Transverse colon (tissue), 4 donors: ENCODE results near the gene LRRN1. TPM values are rescaled to one million over a fixed set of nuclear protein-coding genes. Genes with fewer than 3 reads are reported as not detected.

Experiments used
- DNase-seq: peaks from one replicate; pipeline ENCODE4 v3.0.0-alpha.2; 2019
- H3K27ac ChIP-seq, 4 donors: fragments of 200-600 bp; sonication (generic); 2 replicates each; pipeline ENCODE4 v1.5.1; 2016 to 2018; ENCODE audit warnings: inconsistent platforms in 4 of 4
- H3K27me3 ChIP-seq: fragments of 200-600 bp; sonication (generic); 2 replicates; pipeline ENCODE4 v1.5.1; 2017; ENCODE audit warnings: inconsistent platforms
- H3K36me3 ChIP-seq, 4 donors: fragments of 200-600 bp; sonication (generic); 2 replicates each; pipeline ENCODE4 v1.5.1; 2017 to 2019; ENCODE audit warnings: inconsistent platforms in 4 of 4
- H3K4me1 ChIP-seq, 4 donors: fragments of 200-600 bp; sonication (generic); 2 replicates each; pipeline ENCODE4 v1.5.1; 2017 to 2020; ENCODE audit warnings: inconsistent platforms in 4 of 4
- H3K4me3 ChIP-seq, 4 donors: fragments of 200-600 bp; sonication (generic); 1 replicate in 1 of 4; 2 replicates in 3 of 4; pipeline versions ENCODE4 v1.5.1 to v1.6.1; 2017 to 2019; ENCODE audit warnings: inconsistent platforms in 4 of 4
- H3K9me3 ChIP-seq, 2 donors: fragments of 200-600 bp; sonication (generic); 2 replicates each; pipeline ENCODE4 v1.5.1; 2017 to 2019; ENCODE audit warnings: inconsistent platforms in 2 of 2
- EP300 ChIP-seq: sonication (generic); formaldehyde crosslinking; IDR thresholded peaks from one replicate; pipeline ENCODE4 v1.6.1; 2017; ENCODE audit warnings: antibody characterized with exemption, low read depth
- POLR2A ChIP-seq: fragments of 450-650 bp; IDR thresholded peaks from one replicate; pipeline ENCODE4 v1.6.1; 2016; ENCODE audit warnings: antibody characterized with exemption, mild to moderate bottlenecking, moderate library complexity
- POLR2AphosphoS5 ChIP-seq, 3 donors: sonication (generic); formaldehyde crosslinking; IDR thresholded peaks; one replicate each; pipeline ENCODE4 v1.6.1; 2016; ENCODE audit warnings: antibody characterized with exemption in 3 of 3
- WGBS, 2 donors: methylation state at CpG; one replicate each; pipeline ENCODE4 v1.1.5; 2018; ENCODE audit warnings: low coverage in 1 of 2; 5-methylcytosine and 5-hydroxymethylcytosine counted together
- in situ Hi-C, 4 donors: fragments of 200-750 bp; cut with MboI; loops; one replicate each; pipeline versions ENCODE4 v1.15.0 to v1.15.1; 2017; ENCODE audit warnings: low sequenced_read_pairs in 3 of 4, low pct_ligation_motif_present in 1 of 4, low pct_unique_long_range_greater_than_20kb in 1 of 4
- intact Hi-C: fragments of 100-400 bp; cut with DNase I; formaldehyde crosslinking; loops from one replicate; pipeline ENCODE4 v1.15.1; 2023; ENCODE audit warnings: low total_unique reads
- total RNA-seq, 4 donors: library from RNA; depleted of rRNA; stranded (reverse); fragments of >200 nt; gene quantifications; one replicate each; pipeline ENCODE4 v1.1.0, GENCODE V29; 2016
- TF ChIP-seq, protein P1 (sequence below), 5 experiments: fragments of 200-600 bp in 3 of 5; fragments of 450-650 bp in 2 of 5; sonication (generic) in 3 of 5; IDR thresholded peaks; 1 replicate in 2 of 5; 2 replicates in 3 of 5; pipeline ENCODE4 v1.5.1; 2016 to 2017; ENCODE audit warnings: antibody characterized with exemption in 5 of 5, inconsistent platforms in 3 of 5, mild to moderate bottlenecking in 2 of 5, moderate library complexity in 1 of 5

The LRRN1 gene
- total RNA-seq, 4 donors from 2014 or later = 0.32 to 0.55 TPM; not detected in 2

GRCh38 chr3:3806092-3806491 lies 6.9 kb downstream of the LRRN1 start:
- H3K4me3 ChIP-seq = no peak overlapping the region
- peaks cover 30% of the 10 kb centered on the region for H3K27me3 ChIP-seq
- no peaks in the 10 kb centered on the region for H3K36me3 ChIP-seq
- intact Hi-C loops (no loop called here), in situ Hi-C loops (no loop called here)
- DNase-seq = no peak
- no peaks in the 10 kb centered on the region for H3K9me3 ChIP-seq
- no peak overlapping the region for H3K27ac ChIP-seq
- H3K4me1 ChIP-seq = peaks cover 0 to 4% (median 2%) of the 10 kb centered on the region in 4 donors
- TF ChIP-seq EP300 (no peak), POLR2A (no peak), POLR2AphosphoS5 (IDR thresholded peaks at IDR 0.05) (no peak)
- TF ChIP-seq, protein P1, sequence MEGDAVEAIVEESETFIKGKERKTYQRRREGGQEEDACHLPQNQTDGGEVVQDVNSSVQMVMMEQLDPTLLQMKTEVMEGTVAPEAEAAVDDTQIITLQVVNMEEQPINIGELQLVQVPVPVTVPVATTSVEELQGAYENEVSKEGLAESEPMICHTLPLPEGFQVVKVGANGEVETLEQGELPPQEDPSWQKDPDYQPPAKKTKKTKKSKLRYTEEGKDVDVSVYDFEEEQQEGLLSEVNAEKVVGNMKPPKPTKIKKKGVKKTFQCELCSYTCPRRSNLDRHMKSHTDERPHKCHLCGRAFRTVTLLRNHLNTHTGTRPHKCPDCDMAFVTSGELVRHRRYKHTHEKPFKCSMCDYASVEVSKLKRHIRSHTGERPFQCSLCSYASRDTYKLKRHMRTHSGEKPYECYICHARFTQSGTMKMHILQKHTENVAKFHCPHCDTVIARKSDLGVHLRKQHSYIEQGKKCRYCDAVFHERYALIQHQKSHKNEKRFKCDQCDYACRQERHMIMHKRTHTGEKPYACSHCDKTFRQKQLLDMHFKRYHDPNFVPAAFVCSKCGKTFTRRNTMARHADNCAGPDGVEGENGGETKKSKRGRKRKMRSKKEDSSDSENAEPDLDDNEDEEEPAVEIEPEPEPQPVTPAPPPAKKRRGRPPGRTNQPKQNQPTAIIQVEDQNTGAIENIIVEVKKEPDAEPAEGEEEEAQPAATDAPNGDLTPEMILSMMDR (IDR thresholded peaks at IDR 0.05) = no peak
- WGBS, 2 donors = 74 to 90% methylated on average over 2 to 7 of the region's 7 CpGs

DNA sequence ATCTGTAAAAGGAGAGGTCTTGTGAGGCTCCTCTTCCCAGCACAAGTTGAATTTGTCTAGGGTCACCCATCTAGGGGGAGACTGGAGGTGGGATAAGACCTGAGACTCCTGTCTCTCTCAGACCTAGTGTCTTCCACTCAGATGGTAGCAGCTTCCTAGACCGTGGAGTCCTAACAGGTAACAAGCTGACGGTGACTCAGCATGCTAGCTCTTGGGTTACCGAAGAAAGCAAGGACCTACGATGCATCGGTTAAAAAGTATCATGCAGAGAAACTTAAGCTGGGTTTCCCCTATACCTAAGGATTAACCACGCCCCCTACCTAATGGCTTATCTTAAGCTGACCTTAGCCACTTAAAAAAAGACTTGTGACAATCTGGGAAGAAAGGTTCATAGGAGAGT lies 7.6 kb downstream of the LRRN1 start:
- Histone ChIP-seq H3K27ac (no peak overlapping the region), H3K27me3 (peaks cover 22% of the 10 kb centered on the region), H3K36me3 (no peaks in the 10 kb centered on the region), H3K4me3 (no peak overlapping the region), H3K4me1 (no peaks in the 10 kb centered on the region), H3K9me3 (no peaks in the 10 kb centered on the region)
- WGBS, 2 donors = 76 to 93% methylated on average over 2 to 6 of the region's 6 CpGs
- DNase-seq = no peak
- no peak for TF ChIP-seq EP300
- TF ChIP-seq, protein P1 (IDR thresholded peaks at IDR 0.05) = no peak
- TF ChIP-seq POLR2AphosphoS5 (IDR thresholded peaks at IDR 0.05) = no peak
- intact Hi-C loops (no loop called here), in situ Hi-C loops (no loop called here)

- H3K9me3 ChIP-seq = no peaks in the 10 kb centered on the region
- H3K27me3 ChIP-seq = no peaks in the 10 kb centered on the region
- TF ChIP-seq POLR2A (no peak), POLR2AphosphoS5 (IDR thresholded peaks at IDR 0.05) (no peak), EP300 (no peak)
- TF ChIP-seq, protein P1 (IDR thresholded peaks at IDR 0.05) = no peak
- in situ Hi-C loops = no loop called here
- no peak for DNase-seq
- H3K27ac ChIP-seq = no peak overlapping the region
- intact Hi-C loops = no loop called here
- H3K4me1 ChIP-seq = no peaks in the 10 kb centered on the region
- 90 to 92% methylated on average over 3 to 5 of the region's 5 CpGs for WGBS, 2 donors
- H3K4me3 ChIP-seq = no peak overlapping the region
- no peaks in the 10 kb centered on the region for H3K36me3 ChIP-seq
Observed at GRCh38 chr3:3813013-3813412, 13.8 kb downstream of the LRRN1 start.

- Histone ChIP-seq H3K4me3 (no peak overlapping the region), H3K36me3 (no peaks in the 10 kb centered on the region), H3K27me3 (no peaks in the 10 kb centered on the region), H3K27ac (no peak overlapping the region), H3K9me3 (no peaks in the 10 kb centered on the region), H3K4me1 (no peaks in the 10 kb centered on the region)
- intact Hi-C loops = no loop called here
- in situ Hi-C loops = no loop called here
- DNase-seq = no peak
- TF ChIP-seq POLR2A (no peak), EP300 (no peak), POLR2AphosphoS5 (IDR thresholded peaks at IDR 0.05) (no peak)
- TF ChIP-seq, protein P1 (IDR thresholded peaks at IDR 0.05) = no peak
- WGBS, 2 donors = 84 to 100% methylated on average over 1 of the region's 1 CpG
Observed at GRCh38 chr3:3815206-3815605, 16.0 kb downstream of the LRRN1 start.
